ENCODE results near the gene NPC1.

- TF ChIP-seq ZNF121 (CRISPR knock-in tag; IDR thresholded peaks at IDR 0.05) (no peak), E2F1 (CRISPR knock-in tag; IDR thresholded peaks at IDR 0.05) (no peak), USF2 (CRISPR knock-in tag; IDR thresholded peaks at IDR 0.05) (no peak)
Measured at GRCh38 chr18:23537274-23537673, 49.0 kb downstream of the NPC1 start.
